ENCODE measurements around the gene SARDH.

SARDH gene

GRCh38 chr9:133703591-133704399, 34.4 kb downstream of the SARDH start:
- no peak for DNase-seq (ENCODE audit: low read depth, low spot score)

- DNase-seq (ENCODE audit: low read depth, low spot score) = no peak
Measured at GRCh38 chr9:133702798-133703590, 35.2 kb downstream of the SARDH start.

DNA sequence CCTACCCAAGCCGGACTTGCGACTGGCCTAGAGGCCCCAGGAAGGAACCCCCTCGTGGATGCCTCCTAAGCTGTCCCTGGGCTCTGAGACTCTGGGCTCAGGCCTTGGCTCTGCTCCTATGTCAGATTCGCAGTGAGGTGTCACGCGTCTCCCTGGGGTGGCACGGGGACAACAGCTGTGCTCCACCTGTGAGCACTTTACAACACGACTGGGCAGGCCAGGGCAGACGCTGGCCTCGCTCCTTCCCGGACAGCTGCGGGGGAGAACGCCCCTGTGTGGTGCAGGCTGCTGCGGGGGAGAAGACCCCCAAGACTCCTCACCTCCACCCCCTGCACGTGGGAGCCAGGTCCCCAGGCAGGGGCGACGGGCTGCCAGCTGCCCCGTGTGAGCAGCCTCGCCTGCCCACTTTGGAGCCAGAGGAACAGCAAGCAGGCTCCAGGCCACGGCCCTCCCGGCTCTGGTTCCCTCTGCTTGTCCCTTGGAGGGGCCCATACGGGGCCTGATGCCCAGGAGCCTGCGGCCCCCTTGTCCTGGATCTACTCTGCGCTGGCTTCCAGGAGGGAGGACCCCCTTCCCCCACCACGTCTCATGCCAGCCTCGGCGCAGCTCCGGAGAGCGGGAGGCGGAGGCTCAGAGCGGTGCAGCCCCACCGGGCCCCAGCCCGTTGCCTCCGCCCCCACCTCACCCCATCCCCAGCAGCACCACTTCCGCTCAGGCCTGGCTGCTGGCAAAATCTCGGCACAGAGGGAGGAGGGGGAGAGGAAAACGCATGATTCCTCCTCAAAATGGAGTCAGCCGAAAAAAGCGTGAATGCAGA, 36.0 kb downstream of the SARDH start:
- peak; percentile 38 for DNase-seq (ENCODE audit: low read depth, low spot score)

DNA sequence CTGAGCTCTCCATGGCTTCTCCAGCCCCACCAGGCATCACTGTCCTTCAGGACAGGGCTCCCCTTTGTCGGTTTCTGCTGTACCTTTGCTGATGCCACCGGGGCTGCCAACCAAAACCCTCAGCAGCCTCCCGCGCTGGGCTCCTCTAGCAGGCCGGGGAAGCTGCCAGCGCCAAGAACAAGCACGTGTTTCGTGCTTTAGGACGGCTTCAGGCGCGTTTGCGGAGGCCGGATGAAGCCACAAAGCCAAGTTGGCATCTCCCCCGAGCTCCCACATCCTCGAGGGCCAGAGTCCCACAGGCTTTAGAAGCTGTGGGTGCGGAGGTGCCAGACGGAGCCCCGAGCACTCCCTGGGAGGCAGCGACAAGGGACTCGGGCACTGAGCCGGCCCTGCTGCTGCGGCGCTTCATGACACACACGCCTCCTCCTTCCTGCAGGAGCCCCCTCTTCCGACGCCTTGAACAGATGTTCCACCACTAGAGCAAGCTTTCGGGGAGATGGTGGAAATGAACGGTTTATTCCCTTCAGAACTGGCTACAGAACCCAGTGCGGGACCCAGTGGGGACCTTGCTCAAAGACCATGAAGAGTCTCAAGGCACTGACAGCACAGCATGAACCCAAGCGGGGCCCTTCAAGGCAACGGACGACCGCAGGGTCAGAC, 36.7 kb downstream of the SARDH start:
- DNase-seq (ENCODE audit: low read depth, low spot score) = no peak

- no peak for DNase-seq (ENCODE audit: low read depth, low spot score)
Measured at GRCh38 chr9:133700819-133701320, 37.3 kb downstream of the SARDH start.

DNA sequence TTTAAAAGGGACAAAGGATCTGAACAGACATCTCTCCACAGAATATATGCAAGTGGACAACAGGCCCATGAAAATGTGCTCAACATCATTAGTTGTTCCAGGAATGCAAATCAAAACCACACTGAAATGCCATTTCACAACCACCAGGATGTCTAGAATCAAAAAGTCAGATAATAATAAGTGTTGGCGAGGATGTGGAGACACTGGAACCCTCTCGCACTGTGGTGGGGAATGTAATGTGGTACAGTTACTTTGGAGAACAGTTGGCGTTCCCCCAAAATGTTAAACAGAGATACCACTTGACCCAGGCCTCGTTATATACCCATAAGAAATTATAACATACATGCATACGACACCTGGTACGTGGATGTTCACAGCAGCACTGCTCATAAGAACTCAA, 38.6 kb downstream of the SARDH start:
- no peak for DNase-seq (ENCODE audit: low read depth, low spot score)

DNA sequence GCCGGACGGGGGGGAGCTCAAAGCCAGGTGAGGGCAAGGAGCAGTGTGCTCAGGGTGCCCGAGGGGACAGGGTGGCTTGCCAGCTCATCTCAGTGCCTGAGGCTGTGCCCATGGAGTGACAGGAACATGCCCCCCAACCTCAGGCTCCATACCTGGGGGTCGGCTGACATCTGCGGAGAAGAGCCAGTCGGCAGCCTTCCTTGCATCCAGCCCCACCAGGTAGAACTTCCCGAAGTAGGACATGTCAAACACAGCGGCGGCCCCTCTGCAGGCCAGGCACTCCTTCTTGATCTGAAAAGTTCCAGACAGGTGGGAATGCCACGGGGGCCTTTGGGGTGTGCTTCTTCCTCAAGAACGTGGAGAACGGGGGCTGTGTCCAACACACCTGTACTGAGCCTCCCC, 42.1 kb downstream of the SARDH start:
- DNase-seq (ENCODE audit: low read depth, low spot score) = no peak

DNA sequence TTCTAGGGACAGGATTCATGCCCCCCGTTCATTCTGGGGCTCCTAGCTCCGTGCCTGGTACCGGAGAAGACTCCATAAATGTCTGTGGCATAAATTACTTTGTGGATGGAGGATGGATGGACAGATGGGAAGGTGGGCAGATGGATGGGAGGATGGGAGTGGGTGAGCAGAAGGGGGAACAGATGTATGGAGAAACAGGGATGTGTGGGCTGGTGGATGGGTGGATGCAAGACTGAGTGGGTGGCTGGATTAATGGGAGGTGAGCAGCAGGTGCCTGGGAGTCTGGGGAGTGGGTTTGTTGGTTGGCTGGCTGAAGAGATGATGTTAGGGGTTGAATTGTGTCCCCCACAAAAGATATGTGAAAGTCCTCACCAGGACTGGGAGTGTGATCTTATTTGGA, 43.5 kb downstream of the SARDH start:
- DNase-seq (ENCODE audit: low read depth, low spot score) = no peak

DNA sequence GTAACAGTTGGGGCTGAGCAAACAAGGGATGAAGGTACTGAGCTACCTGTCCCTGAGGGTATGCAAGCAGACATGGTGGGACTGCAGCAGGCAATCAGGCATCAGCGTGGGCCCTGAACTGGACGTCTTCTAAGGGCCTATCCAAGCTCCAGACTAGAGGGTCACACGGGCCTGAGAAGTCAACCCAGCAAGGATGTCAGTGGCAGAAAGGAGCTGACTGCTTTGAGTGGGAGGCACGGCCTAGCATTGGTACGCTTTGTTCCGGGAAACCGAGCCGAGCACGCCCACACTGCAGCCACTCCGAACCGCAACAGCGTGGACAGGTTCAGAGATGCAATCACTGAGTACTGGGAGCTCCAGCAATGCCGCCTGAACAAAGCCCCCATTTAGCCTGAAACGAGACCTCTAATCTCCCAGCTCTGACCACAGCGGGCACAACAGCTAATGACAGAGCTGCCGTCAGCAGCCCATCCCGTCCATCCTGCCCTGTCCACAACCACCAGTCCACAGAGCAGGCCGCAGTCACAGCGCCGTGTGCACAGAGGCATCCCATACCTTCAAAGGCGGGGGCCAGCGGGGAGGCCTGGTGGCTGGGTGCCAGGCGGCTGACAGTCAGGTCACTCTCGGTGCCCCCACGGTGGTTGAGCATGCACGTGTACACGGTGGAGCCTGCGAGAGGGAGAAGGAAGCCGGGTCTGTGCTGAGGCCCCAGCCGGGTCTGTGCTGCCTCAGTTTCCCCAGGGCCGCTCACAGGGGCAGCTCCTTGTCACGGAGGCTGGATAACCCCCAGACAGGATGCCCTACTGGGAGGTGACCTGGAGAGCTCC, 44.2 kb downstream of the SARDH start:
- no peak for DNase-seq (ENCODE audit: low read depth, low spot score)

GRCh38 chr9:133693116-133693515, 45.0 kb downstream of the SARDH start:
- DNase-seq (ENCODE audit: low read depth, low spot score) = no peak

- no peak for DNase-seq (ENCODE audit: low read depth, low spot score)
Measured at GRCh38 chr9:133692364-133692985, 45.7 kb downstream of the SARDH start.

DNA sequence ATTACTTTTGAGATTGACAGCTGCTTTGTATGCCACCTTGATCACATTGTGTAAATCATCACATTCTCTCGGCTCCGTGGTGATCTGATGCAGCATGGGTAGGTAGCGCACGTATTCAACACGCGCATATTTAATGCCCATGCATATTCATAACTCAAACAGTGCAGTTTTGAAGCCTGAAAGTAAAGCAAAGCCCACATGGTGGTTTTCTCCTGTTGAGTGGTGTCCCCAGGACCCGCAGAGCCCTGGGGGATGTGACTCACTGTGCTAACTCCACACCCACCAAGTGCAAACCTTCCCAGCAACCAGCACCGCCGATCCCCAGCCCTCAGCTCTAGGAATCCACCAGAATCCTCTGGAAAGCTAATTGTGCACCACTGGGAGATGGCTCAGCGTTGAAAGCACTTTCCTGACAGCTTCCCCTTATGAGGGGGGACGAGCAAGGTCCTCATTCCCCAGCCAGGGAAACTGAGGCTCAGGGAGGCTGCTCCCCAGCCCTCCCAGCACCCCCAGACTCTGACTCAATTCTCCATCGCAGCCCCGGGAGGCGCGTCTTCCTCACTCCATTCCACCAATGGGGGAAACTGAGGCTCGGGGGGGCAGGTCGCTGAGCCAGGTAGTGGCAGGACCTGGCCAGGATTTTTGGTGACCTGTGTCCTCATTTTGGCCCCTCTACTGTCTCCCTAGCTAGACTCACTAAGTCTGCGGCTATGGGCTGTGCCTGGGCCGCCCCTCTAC, 46.4 kb downstream of the SARDH start:
- DNase-seq (ENCODE audit: low read depth, low spot score) = no peak

DNA sequence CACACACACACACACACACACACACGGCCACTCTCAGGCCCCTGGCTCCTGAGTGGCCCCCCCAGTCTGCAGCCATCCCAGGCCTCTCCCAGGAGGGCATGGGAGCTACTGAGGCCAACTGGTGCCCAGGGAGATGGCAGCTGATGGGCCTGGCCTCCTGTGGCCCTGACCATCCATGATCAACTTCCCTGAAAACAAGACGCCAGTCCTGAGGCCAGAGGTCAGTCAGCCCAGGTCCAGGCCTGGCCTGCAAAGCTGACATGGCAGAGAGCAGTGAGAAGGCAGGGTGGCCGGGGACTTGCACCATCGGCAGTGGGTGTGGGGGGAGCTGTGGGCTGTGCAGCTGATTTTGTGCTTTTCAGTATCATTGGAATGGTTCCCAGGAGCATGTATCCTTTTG, 47.0 kb downstream of the SARDH start:
- DNase-seq (ENCODE audit: low read depth, low spot score) = no peak

DNA sequence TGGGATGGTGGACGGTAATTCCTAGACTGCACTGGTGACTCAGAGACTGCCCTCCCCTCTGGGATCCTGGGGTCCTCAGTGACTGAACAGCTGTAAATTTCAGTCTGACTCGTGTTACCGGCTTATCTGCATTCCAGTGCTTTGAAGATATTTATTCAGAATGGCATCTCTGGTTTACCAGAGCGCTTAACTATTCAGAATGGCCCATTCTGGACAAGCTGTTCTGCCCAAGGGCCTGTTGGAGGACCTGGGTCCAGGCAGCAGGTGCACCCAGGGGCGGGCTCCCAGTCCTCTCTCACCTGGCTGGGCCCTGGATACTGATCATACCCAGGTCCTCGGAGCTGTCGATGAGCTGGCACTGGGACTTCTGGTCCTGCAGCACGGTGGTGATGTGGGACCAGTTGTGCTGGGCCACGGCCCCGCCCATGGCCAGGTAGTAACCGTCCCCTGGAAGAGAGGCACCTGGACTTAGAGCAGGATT, 48.0 kb downstream of the SARDH start:
- DNase-seq (ENCODE audit: low read depth, low spot score) = no peak

DNA sequence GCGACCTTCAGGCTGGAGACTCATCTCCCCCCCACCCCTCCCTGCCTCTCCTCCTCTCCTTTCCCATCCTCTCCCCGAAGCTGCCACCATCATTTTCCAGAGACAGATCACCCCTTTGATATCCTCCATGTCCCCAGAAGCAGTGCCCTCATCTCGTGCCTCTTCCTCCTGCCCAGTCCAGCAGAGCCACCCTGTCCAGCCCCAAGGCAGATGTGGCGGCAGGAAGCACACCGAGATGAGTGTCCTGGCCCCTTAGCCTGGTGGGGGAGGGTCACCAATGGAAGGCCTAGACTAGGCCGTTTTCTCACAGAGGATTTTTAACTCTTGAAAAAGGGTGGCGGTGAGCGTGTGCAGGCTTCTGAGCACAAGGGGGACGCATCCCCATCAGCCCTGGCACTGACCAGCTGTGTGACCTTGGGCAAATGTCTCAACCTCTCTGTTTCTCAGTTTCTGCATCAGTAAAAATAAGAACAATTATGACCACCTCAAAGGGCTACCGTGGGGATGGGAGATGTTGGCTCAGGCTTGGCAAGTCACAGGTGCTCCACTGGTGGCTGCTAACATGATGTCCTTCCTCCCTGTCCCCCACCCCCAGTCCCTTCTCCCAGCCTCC, 48.9 kb downstream of the SARDH start:
- no peak for DNase-seq (ENCODE audit: low read depth, low spot score)

GRCh38 chr9:133687856-133688761, 50.0 kb downstream of the SARDH start:
- no peak for DNase-seq (ENCODE audit: low read depth, low spot score)

DNA sequence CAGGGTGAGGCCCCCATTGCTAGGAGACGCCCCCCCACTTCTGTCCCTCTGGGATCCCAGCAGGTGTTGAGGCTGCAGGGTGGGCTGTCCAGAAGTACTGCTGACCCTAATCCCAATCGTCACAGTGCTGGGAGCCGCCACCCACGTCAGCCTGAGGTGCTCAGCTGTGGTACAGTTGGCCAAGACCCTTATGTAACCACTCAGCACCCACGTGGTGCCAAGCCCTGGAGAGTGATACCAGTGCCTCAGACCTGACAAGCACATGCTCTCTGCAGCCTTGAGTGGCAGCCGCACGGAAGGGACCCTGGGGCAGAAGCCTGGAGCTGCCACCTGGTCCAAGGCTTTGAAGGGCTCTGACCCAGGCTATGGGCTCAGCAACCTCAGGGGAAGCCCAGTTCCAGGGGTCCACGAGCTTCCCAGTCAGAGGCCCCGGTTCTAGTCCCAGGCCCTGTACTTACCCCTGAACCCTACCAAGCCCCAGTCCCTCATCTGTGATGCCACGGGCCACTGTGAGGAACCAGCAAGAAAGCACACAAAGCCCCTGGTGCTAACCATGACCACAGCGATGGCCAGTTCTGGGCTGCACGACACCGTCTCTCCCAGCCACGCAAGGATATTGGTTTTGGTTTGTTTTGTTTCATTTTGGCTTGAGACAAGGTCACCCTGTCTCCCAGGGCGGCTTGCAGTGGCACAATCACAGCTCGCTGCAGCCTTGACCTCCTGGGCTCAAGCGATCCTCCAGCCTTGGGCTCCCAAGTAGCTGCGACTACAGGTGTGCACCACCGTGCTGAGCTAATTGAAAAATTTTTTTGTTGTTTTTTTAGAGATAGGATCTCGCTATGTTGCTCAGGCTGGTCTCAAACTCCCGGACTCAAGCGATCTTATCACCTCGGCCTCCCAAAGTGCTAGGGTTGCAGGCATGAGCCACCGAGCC, 51.2 kb downstream of the SARDH start:
- no peak for DNase-seq (ENCODE audit: low read depth, low spot score)

Data from activated naive CD8-positive, alpha-beta T cell treated with anti-CD3 and anti-CD28 coated beads, Interleukin-2, amount 50 U/mL, for 16 hours (primary cell).